NCI-H2081 treated with DMSO at 0.1 percent for 48 hours (cell line): ENCODE measurements around the gene ZNF184.
"Not testable (repeated sequence)": the region's sequence is repeated elsewhere in the genome, so short reads cannot be mapped to it uniquely, and the experiment has no call there.

Source experiments
- DNase-seq: peaks from one replicate; lab custom pipeline; 2025; lab: John Stamatoyannopoulos, UW

ZNF184 gene

DNA sequence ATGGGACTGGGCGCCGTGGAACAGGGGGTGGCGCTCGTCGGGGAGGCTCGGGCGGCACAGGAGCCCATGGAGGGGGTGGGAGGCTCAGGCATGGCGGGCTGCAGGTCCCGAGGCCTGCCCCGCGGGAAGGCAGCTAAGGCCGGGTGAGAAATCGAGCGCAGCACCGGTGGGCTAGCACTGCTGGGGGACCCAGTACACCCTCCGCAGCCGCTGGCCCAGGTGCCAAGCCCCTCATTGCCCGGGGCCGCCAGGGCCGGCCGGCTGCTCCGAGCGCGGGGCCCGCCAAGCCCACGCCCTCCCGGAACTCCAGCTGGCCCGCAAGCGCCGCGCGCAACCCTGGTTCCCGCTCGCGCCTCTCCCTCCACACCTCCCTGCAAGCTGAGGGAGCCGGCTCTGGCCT, 48.1 kb downstream of the ZNF184 start:
- DNase-seq, result not testable (repeated sequence)

DNA sequence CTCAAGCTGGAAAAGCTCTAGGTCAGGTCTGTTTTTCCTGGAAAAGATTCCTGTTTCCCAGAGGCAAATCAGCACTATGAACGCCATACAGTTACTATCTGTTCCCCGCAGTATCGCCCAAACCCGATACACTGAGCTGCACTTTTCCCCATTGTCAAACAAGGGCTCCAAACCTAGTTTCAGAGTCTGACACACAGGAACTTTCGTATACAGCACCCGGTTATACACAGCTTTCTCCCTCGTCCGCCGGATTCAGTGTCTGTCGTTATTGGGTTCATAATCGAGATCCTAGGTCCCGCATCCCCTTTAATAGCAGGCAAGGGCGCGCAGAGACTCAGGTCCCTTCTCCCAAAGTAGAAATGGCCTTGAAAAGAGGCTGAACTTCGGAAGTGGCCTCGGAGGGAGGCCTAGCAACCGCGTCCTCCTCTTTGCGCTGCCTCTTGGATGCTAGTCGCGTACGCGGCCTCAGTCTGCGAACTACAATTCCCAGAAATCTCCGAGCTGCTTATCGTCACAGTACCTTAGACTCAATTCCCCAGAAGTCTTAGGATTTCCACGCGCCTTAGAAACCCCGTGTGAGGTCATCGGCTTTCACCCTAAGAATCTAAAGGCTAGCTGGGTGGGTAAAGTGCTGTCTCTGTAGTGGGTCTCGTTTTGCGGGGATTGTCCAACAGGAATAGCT, 50.1 kb downstream of the ZNF184 start:
- no peak for DNase-seq

DNA sequence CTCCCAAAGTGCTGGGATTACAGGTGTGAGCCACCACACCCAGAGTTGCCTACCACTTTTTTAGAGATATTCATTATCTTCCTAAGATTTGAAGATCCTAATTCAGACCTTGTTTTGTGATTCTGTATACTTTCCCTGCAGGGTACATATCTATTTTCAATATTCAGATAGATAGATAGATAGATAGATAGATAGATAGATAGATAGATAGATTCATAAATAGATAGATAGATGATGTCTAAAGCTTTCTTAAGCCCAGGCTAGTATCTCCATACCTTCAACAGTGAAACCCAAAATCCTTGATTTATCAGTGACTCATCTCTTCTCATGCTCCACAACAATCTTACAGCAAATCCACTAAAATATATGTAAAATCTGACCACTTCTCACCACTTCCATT, 53.5 kb downstream of the ZNF184 start:
- no peak for DNase-seq

DNA sequence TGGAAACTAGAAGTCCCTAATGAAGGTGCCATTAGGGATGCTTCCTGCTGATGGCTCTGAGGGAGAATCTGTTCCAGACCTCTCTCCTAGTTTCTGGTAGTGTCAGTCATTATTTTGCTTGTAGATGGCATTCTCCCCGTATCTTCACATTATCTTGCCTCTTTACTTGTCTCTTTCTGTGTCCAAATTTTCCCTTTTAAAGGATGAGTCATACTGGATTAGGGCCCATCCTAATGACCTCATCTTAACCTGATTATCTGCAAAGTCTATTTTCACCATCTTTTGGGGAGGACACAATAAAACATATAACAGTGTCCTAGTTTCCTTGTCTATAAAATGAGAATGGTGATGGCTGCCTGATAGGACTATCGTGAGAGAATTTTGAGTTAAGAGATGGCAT, 57.0 kb downstream of the ZNF184 start:
- DNase-seq, result no peak

DNA sequence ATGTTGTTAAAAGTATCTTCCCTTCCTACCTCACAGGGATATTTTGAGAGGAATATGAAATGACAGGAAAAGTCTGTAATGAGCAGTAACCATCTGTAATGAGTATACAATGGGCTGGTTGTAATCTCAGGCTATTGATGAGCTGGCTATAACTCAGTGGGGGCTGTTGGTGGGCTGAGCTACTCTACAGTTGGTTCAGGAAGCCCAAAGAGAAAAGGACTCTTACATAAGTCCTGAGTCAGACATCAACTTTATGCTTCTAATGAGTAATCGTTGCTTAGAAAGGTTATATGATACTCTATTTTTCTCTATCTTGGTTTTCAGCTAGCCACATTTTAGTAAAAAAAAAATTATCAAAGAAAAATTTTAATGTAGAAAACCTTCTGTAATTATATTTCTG, 57.9 kb downstream of the ZNF184 start:
- no peak for DNase-seq

DNA sequence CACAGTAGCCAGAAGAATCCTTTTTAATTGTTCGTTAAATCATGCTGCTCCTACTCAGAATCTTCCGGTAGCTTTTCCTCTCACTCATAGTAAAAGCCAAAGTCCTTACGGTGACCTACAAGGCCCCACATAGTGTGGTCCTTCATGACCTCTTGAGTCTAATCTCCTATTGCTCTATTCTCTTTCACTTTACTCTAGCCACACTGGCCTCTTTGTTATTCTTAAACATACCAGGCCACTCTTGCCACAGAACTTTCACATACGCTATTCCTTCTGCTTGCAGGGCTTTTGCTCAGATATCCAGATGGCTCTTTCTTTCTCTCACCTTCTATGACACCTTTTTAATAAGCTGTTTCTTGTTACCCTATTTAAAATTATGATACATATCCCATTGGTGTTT, 58.6 kb downstream of the ZNF184 start:
- no peak for DNase-seq

DNA sequence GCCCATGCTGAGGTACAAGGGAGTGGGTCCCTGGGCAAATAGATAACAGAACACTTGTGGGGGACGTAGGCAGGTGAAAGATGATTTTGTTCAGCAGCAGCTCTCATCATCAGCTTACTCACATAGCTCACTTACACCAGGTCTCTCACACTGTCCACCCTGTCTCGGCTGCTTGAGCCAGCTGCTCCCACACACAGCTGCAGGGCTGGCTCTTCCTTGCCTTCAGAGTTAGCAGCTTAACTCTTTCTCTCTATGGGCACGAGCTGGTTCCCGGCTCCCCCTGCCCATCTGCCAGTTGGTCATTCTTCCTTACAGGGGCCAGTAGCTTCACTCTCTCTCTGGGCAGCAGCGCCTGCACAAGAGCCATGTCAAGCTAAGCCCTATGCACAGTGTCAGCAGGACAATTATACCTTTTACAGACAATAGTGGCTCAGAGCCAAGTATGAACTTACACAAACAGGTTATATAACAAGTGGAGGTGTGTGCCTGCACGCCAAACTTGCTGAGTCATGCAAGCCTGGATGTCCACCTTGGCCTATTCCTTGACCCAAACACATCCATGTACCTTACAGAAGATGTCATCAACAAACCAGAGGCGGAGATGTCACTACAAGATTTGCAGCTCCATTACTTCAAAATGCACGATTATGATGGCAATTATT, 65.6 kb downstream of the ZNF184 start:
- no peak for DNase-seq

DNA sequence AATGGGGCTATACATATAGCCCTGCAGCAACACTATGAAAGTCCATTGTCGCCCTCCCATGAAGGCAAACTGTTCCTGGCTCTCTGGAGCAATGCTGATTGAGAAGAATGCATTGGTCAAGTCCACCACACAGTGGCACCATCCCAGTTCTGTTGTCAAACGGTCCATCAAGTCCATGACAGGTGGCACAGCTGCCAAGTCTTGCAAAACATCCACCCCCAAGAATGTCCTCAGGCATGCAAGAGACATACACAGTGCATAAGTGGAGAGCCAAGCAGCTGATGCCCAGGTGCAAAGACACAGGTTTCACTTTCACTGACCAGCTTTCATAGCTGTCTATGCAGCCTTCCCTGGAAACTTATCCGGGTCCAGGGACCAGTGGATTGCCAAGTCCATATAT, 66.8 kb downstream of the ZNF184 start:
- DNase-seq, result no peak

DNA sequence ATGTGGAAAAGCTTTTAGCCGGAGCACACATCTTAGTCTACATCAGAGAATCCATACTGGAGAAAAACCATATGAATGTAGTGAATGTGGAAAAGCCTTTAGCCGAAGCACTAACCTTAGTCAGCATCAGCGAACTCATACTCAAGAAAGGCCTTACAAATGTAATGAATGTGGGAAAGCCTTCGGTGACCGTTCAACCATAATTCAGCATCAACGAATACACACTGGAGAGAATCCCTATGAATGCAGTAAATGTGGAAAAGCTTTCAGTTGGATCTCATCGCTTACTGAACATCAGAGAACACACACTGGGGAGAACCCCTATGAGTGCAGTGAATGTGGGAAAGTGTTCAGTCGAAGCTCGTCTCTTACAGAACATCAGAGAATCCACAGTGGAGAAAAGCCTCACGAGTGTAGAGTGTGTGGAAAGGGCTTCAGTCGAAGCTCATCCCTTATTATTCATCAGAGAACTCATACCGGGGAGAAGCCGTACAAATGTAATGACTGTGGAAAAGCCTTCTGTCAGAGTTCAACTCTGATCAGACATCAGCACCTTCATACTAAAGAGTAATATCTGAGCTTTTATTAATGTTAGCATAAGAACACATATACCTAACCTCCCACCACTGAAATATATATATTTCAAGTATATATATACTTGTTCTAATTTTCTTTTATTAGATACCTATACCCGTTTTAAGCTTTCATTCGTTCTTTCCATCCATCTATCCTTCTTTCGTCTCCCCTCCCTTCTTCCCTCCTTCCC, 71.8 kb downstream of the ZNF184 start:
- DNase-seq, result no peak
